T-cell (primary cell): Measurements from ENCODE around the gene POMGNT1. TPM values are rescaled to one million over a fixed set of nuclear protein-coding genes. Genes with fewer than 3 reads are reported as not detected.

Experiments
- ATAC-seq, 4 experiments: fragments of 200-7000 bp in 3 of 4; fragments of 150-1000 bp in 1 of 4; cut with Tn5 transposase; replicated peaks in 1 of 4; 1 replicate in 3 of 4; 2 replicates in 1 of 4; pipeline ENCODE4 v1.10.0; 2021; ENCODE audit warnings: moderate library complexity in 3 of 4, mild to moderate bottlenecking in 2 of 4, moderate number of reproducible peaks in 1 of 4
- CTCF ChIA-PET, 2 donors: fragments of 300-600 bp; sonication (Branson Sonifier 250); formaldehyde crosslinking; loops; one replicate each; lab custom pipeline; 2022; ENCODE audit warnings: antibody characterized with exemption in 2 of 2; lab: Charles Lee
- POLR2A ChIA-PET, 2 donors: fragments of 300-600 bp; sonication (Branson Sonifier 250); formaldehyde crosslinking; loops; one replicate each; lab custom pipeline; 2022; ENCODE audit warnings: antibody characterized with exemption in 2 of 2; lab: Charles Lee
- DNase-seq, 35 experiments: peaks; one replicate each; pipeline versions ENCODE4 v3.0.0 to v3.0.0-alpha.2; 2013 to 2023
- H3K27ac ChIP-seq: one replicate; pipeline ENCODE4 v1.5.1; 2013; ENCODE audit warnings: low read length
- H3K27me3 ChIP-seq, 2 experiments: replicated peaks in 1 of 2; 1 replicate in 1 of 2; 2 replicates in 1 of 2; pipeline versions ENCODE4 v1.6.1 to v1.7.0; 2013; ENCODE audit warnings: low read length in 1 of 2, mixed read lengths in 1 of 2; ENCODE audit not compliant: control insufficient read depth in 2 of 2, insufficient read depth in 2 of 2; ENCODE audit errors: extremely low read depth in 1 of 2
- H3K36me3 ChIP-seq, 2 donors: 1 replicate in 1 of 2; 2 replicates in 1 of 2; pipeline versions ENCODE4 v1.6.1 to v1.7.0; 2013; ENCODE audit warnings: low read length in 1 of 2; ENCODE audit not compliant: control insufficient read depth in 2 of 2, insufficient read depth in 1 of 2; ENCODE audit errors: extremely low read depth in 1 of 2
- H3K4me1 ChIP-seq, 2 experiments: 1 replicate in 1 of 2; 2 replicates in 1 of 2; pipeline versions ENCODE4 v1.6.1 to v1.7.0; 2013; ENCODE audit warnings: low read length in 2 of 2, mixed read lengths in 1 of 2; ENCODE audit not compliant: insufficient read depth in 2 of 2, control insufficient read depth in 1 of 2; ENCODE audit errors: extremely low read depth in 1 of 2
- H3K4me3 ChIP-seq, 2 donors: 1 replicate in 1 of 2; 2 replicates in 1 of 2; pipeline versions ENCODE4 v1.5.1 to v1.7.0; 2013; ENCODE audit warnings: mild to moderate bottlenecking in 2 of 2, low read length in 1 of 2, moderate library complexity in 1 of 2; ENCODE audit not compliant: control insufficient read depth in 1 of 2; ENCODE audit errors: extremely low read depth in 1 of 2
- H3K9me3 ChIP-seq: 2 replicates; pipeline ENCODE4 v1.7.0; 2013
- H3K27ac Mint-ChIP-seq, 2 donors: one replicate each; pipeline ENCODE4 v1.8.0; 2020 to 2021; ENCODE audit warnings: mild to moderate bottlenecking in 2 of 2, mixed read lengths in 2 of 2
- H3K27me3 Mint-ChIP-seq, 2 donors: one replicate each; pipeline ENCODE4 v1.8.0; 2021 to 2022; ENCODE audit warnings: mixed read lengths in 2 of 2
- H3K36me3 Mint-ChIP-seq: one replicate; pipeline ENCODE4 v1.8.0; 2021; ENCODE audit warnings: mixed read lengths
- H3K4me1 Mint-ChIP-seq, 3 donors: one replicate each; pipeline ENCODE4 v1.8.0; 2020 to 2022; ENCODE audit warnings: mixed read lengths in 3 of 3, mild to moderate bottlenecking in 1 of 3
- H3K4me3 Mint-ChIP-seq, 3 donors: one replicate each; pipeline ENCODE4 v1.8.0; 2020 to 2022; ENCODE audit warnings: mild to moderate bottlenecking in 3 of 3, mixed read lengths in 3 of 3, moderate library complexity in 3 of 3
- H3K9me3 Mint-ChIP-seq, 3 donors: one replicate each; pipeline ENCODE4 v1.8.0; 2020 to 2022; ENCODE audit warnings: mixed read lengths in 3 of 3
- WGBS: methylation state at CpG from one replicate; pipeline ENCODE4 v1.1.5; 2013; ENCODE audit warnings: missing lambda C conversion rate; ENCODE audit not compliant: insufficient coverage; 5-methylcytosine and 5-hydroxymethylcytosine counted together
- total RNA-seq, 35 experiments: library from RNA in 6 of 35; stranded (reverse) in 6 of 35; fragments of 120-200 nt in 1 of 35; gene quantifications; one replicate each; pipeline versions ENCODE4 v1.2.1 to v1.2.4 and lab custom pipeline; 2013 to 2026

The POMGNT1 gene
- total RNA-seq, 5 donors from 2014 or later (not counting 1 experiment from before 2014, with no cell fraction given) = 38.0 to 49.6 (median 42.2) TPM

- Histone ChIP-seq H3K27ac (no peak within 1 kb of the TSS), H3K4me3 (no peak within 1 kb of the TSS), H3K4me1 (peaks cover 0 to 2% of the 10 kb centered on the region in 2 experiments), H3K9me3 (no peaks in the 10 kb centered on the region), H3K27me3 (peaks cover 0 to 18% of the 10 kb centered on the region in 2 experiments), H3K36me3 (no peaks in the 10 kb centered on the region)
- no peaks in the 10 kb centered on the region for H3K4me1 Mint-ChIP-seq
- no peak within 1 kb of the TSS for H3K27ac Mint-ChIP-seq
- DNase-seq (no peak), ATAC-seq (no peak)
- WGBS = 83% methylated on average over 13 of the region's 13 CpGs
- H3K9me3 Mint-ChIP-seq = no peaks in the 10 kb centered on the region
- H3K4me3 Mint-ChIP-seq = no peak within 1 kb of the TSS
- H3K27me3 Mint-ChIP-seq = peaks cover 0 to 4% of the 10 kb centered on the region in 2 donors
- ChIA-PET CTCF (interaction anchor here (0.6 to 1.0 kb wide), 2 partner anchors 138 to 1464 kb away, joined by 3 read pairs; no protein-coding TSS in a partner anchor), POLR2A (no interaction called here)
- no peaks in the 10 kb centered on the region for H3K36me3 Mint-ChIP-seq
These were observed 21.9 kb downstream of the POMGNT1 start, which contains the start of gene P3R3URF for GRCh38 chr1:46176211-46176865. TSS of gene P3R3URF (minus strand) at chr1:46176488. CDS start at chr1:46176471, 17 bp downstream.

- H3K36me3 Mint-ChIP-seq = no peaks in the 10 kb centered on the region
- no peak for ATAC-seq
- H3K27ac ChIP-seq = no peak overlapping the region
These were observed 23.0 kb downstream of the POMGNT1 start for GRCh38 chr1:46175243-46175642.

GRCh38 chr1:46174448-46175231, 23.6 kb downstream of the POMGNT1 start, which contains the start of gene TSPAN1:
TSS of gene TSPAN1 (plus strand) at chr1:46175087. CDS start at chr1:46181108, 6,021 bp downstream.
- Mint-ChIP-seq H3K27ac (no peak within 1 kb of the TSS), H3K9me3 (no peaks in the 10 kb centered on the region), H3K36me3 (no peaks in the 10 kb centered on the region), H3K4me1 (no peaks in the 10 kb centered on the region), H3K4me3 (no peak within 1 kb of the TSS), H3K27me3 (peaks cover 3 to 4% of the 10 kb centered on the region in 2 donors)
- ChIA-PET CTCF (no interaction called here), POLR2A (no interaction called here)
- Histone ChIP-seq H3K36me3 (no peaks in the 10 kb centered on the region), H3K27ac (no peak within 1 kb of the TSS), H3K27me3 (peaks cover 0 to 17% of the 10 kb centered on the region in 2 experiments), H3K4me1 (peaks cover 0 to 2% of the 10 kb centered on the region in 2 experiments), H3K4me3 (no peak within 1 kb of the TSS), H3K9me3 (no peaks in the 10 kb centered on the region)
- 81% methylated on average over 7 of the region's 11 CpGs for WGBS
- DNase-seq (no peak), ATAC-seq (no peak)

More at GRCh38 chr1:46175243-46175642, 23.0 kb downstream of the POMGNT1 start:
- no peak overlapping the region for H3K27ac Mint-ChIP-seq
- H3K4me3 ChIP-seq = no peak overlapping the region
- H3K9me3 ChIP-seq = no peaks in the 10 kb centered on the region
- no peaks in the 10 kb centered on the region for H3K9me3 Mint-ChIP-seq
- no peak for DNase-seq
- H3K4me3 Mint-ChIP-seq = no peak overlapping the region
- H3K27me3 Mint-ChIP-seq = peaks cover 3 to 4% of the 10 kb centered on the region in 2 donors
- 60% methylated on average over 1 of the region's 3 CpGs for WGBS
- H3K4me1 ChIP-seq = peaks cover 0 to 2% of the 10 kb centered on the region in 2 experiments
- CTCF ChIA-PET = no interaction called here
- H3K27me3 ChIP-seq = peaks cover 0 to 18% of the 10 kb centered on the region in 2 experiments
- no peaks in the 10 kb centered on the region for H3K36me3 ChIP-seq
- POLR2A ChIA-PET = no interaction called here
- no peaks in the 10 kb centered on the region for H3K4me1 Mint-ChIP-seq

- DNase-seq (no peak), ATAC-seq (no peak)
- no peaks in the 10 kb centered on the region for H3K36me3 ChIP-seq
- Mint-ChIP-seq H3K27ac (no peak overlapping the region), H3K36me3 (no peaks in the 10 kb centered on the region), H3K4me3 (no peak overlapping the region), H3K27me3 (peaks cover 4 to 5% of the 10 kb centered on the region in 2 donors), H3K9me3 (no peaks in the 10 kb centered on the region), H3K4me1 (no peaks in the 10 kb centered on the region)
- ChIA-PET POLR2A (no interaction called here), CTCF (no interaction called here)
- no CpG with 5 or more reads among the region's 4 CpGs for WGBS
- H3K4me1 ChIP-seq = no peaks in the 10 kb centered on the region
- H3K27ac ChIP-seq = no peak overlapping the region
- peaks cover 0 to 17% of the 10 kb centered on the region in 2 experiments for H3K27me3 ChIP-seq
- H3K9me3 ChIP-seq = no peaks in the 10 kb centered on the region
- H3K4me3 ChIP-seq = no peak overlapping the region
These were observed 24.8 kb downstream of the POMGNT1 start for GRCh38 chr1:46173361-46173856.

GRCh38 chr1:46172321-46172720, 25.9 kb downstream of the POMGNT1 start:
- Histone ChIP-seq H3K4me1 (peaks cover 3 to 4% of the 10 kb centered on the region in 2 experiments), H3K27me3 (peaks cover 0 to 20% of the 10 kb centered on the region in 2 experiments), H3K4me3 (no peak overlapping the region), H3K27ac (no peak overlapping the region), H3K9me3 (no peaks in the 10 kb centered on the region), H3K36me3 (no peaks in the 10 kb centered on the region)
- DNase-seq (no peak), ATAC-seq (no peak)
- WGBS = 96% methylated on average over 2 of the region's 4 CpGs
- ChIA-PET POLR2A (no interaction called here), CTCF (no interaction called here)
- H3K9me3 Mint-ChIP-seq = no peaks in the 10 kb centered on the region
- H3K36me3 Mint-ChIP-seq = no peaks in the 10 kb centered on the region
- H3K27me3 Mint-ChIP-seq = peaks cover 4 to 8% of the 10 kb centered on the region in 2 donors
- H3K4me1 Mint-ChIP-seq = peaks cover 4 to 6% (median 5%) of the 10 kb centered on the region in 3 donors
- H3K4me3 Mint-ChIP-seq = no peak overlapping the region
- H3K27ac Mint-ChIP-seq = no peak overlapping the region

- no peak for DNase-seq
- ChIA-PET CTCF (no interaction called here), POLR2A (no interaction called here)
- no peaks in the 10 kb centered on the region for H3K9me3 Mint-ChIP-seq
- 73% methylated on average over 3 of the region's 6 CpGs for WGBS
- ATAC-seq = no peak
- H3K27me3 Mint-ChIP-seq = peaks cover 4 to 8% of the 10 kb centered on the region in 2 donors
- peaks cover 3 to 9% of the 10 kb centered on the region in 2 experiments for H3K4me1 ChIP-seq
- H3K9me3 ChIP-seq = no peaks in the 10 kb centered on the region
- peaks cover 9 to 10% (median 9%) of the 10 kb centered on the region in 3 donors for H3K4me1 Mint-ChIP-seq
- no peak overlapping the region for H3K27ac Mint-ChIP-seq
- peaks cover 0 to 24% of the 10 kb centered on the region in 2 experiments for H3K27me3 ChIP-seq
- no peaks in the 10 kb centered on the region for H3K36me3 ChIP-seq
- no peak overlapping the region for H3K4me3 ChIP-seq
- H3K36me3 Mint-ChIP-seq = no peaks in the 10 kb centered on the region
- H3K27ac ChIP-seq = no peak overlapping the region
- H3K4me3 Mint-ChIP-seq = no peak overlapping the region
These were observed 26.4 kb downstream of the POMGNT1 start for GRCh38 chr1:46171871-46172270.
